Stomach (tissue), 9 donors: ENCODE results near the gene ALG10B. TPM values are rescaled to one million over a fixed set of nuclear protein-coding genes. Genes with fewer than 3 reads are reported as not detected.
"Not testable (repeated sequence)": the region's sequence is repeated elsewhere in the genome, so short reads cannot be mapped to it uniquely, and the experiment has no call there.

ENCODE experiments used
- DNase-seq, 2 donors: peaks; one replicate each; pipeline versions ENCODE4 v3.0.0 to v3.0.0-alpha.2; 2013 to 2019
- H3K27ac ChIP-seq, 5 donors: fragments of 200-600 bp in 4 of 5; sonication (generic) in 4 of 5; one replicate each; pipeline ENCODE4 v1.5.1; 2013 to 2019; ENCODE audit warnings: mild to moderate bottlenecking in 1 of 5, moderate library complexity in 1 of 5
- H3K27me3 ChIP-seq, 3 donors: fragments of 200-600 bp; sonication (generic); one replicate each; pipeline ENCODE4 v1.5.1; 2017 to 2019; ENCODE audit warnings: mixed run types in 1 of 3
- H3K36me3 ChIP-seq, 4 donors: fragments of 200-600 bp; sonication (generic); 1 replicate in 3 of 4; 2 replicates in 1 of 4; pipeline ENCODE4 v1.5.1; 2016 to 2019
- H3K4me1 ChIP-seq, 4 donors: fragments of 200-600 bp; sonication (generic); one replicate each; pipeline ENCODE4 v1.5.1; 2016 to 2019
- H3K4me3 ChIP-seq, 4 donors: fragments of 200-600 bp; sonication (generic) in 3 of 4; one replicate each; pipeline ENCODE4 v1.5.1; 2016 to 2019; ENCODE audit warnings: mild to moderate bottlenecking in 1 of 4
- H3K9me3 ChIP-seq, 4 donors: fragments of 200-600 bp; sonication (generic); one replicate each; pipeline ENCODE4 v1.5.1; 2016 to 2019
- EP300 ChIP-seq: sonication (generic); formaldehyde crosslinking; IDR thresholded peaks from one replicate; pipeline ENCODE4 v1.6.1; 2017; ENCODE audit warnings: antibody characterized with exemption
- POLR2A ChIP-seq, 4 donors: fragments of 450-650 bp; IDR thresholded peaks; one replicate each; pipeline ENCODE4 v1.6.1; 2016; ENCODE audit warnings: antibody characterized with exemption in 4 of 4, control low read depth in 2 of 4, mild to moderate bottlenecking in 1 of 4, moderate library complexity in 1 of 4
- POLR2AphosphoS5 ChIP-seq, 3 donors: sonication (generic); formaldehyde crosslinking; IDR thresholded peaks; one replicate each; pipeline ENCODE4 v1.6.1; 2016; ENCODE audit warnings: antibody characterized with exemption in 3 of 3
- WGBS, 5 donors: extraction: QIAGEN DNeasy Blood & Tissue Kit in 3 of 5; methylation state at CpG; one replicate each; pipeline versions ENCODE4 v1.1.5 to v1.1.7; 2013 to 2018; 5-methylcytosine and 5-hydroxymethylcytosine counted together
- intact Hi-C: fragments of 100-400 bp; cut with DNase I; formaldehyde crosslinking; loops from one replicate; pipeline ENCODE4 v1.15.1; 2023; ENCODE audit warnings: low total_unique reads
- polyA plus RNA-seq, 3 donors: library from polyadenylated mRNA; stranded (reverse); fragments of 200-250 nt; gene quantifications; one replicate each; pipeline ENCODE4 v1.2.3, GENCODE V29; 2013
- total RNA-seq, 5 donors: library from RNA; depleted of rRNA; stranded (reverse); fragments of >200 nt; gene quantifications; one replicate each; pipeline versions ENCODE4 v1.1.0 to v1.2.3, GENCODE V29; 2014 to 2016
- TF ChIP-seq, protein P1 (sequence below), 7 experiments: fragments of 450-650 bp in 4 of 7; fragments of 200-600 bp in 3 of 7; sonication (generic) in 3 of 7; IDR thresholded peaks; one replicate each; pipeline ENCODE4 v1.5.1; 2016 to 2019; ENCODE audit warnings: antibody characterized with exemption in 7 of 7, control low read depth in 2 of 7, mild to moderate bottlenecking in 1 of 7
- donor health status: healthy with polysubstance abuse.
- donor health status: Bipolar disorder and iron deficiency.
- donor health status: healthy.

Gene ALG10B
- total and polyA plus RNA-seq, 8 donors, result 0.31 to 16.5 (median 1.9) TPM

DNA sequence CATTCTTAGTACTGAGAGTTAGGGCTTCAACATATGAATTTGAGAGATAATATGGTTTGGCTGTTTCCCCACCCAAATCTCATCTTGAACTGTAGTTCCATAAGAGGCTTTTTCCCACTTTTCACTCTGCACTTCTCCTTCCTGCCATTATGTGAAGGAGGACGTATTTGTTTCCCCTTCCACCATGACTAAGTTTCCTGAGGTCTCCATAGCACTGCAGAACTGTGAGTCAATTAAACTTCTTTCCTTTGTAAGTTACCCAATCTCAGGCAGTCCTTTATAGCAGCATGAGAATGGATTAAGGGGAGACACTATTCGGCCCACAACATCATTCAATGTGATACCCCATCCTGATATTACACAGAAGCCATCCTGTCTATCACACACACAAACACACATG, 36.8 kb upstream of the ALG10B start:
- H3K4me3 ChIP-seq, result no peak overlapping the region
- WGBS, 5 donors, result 28 to 41% (median 37%) methylated on average over 2 of the region's 2 CpGs
- no peak for DNase-seq
- no peaks in the 10 kb centered on the region for H3K9me3 ChIP-seq
- intact Hi-C loops, result no loop called here
- H3K4me1 ChIP-seq, result no peaks in the 10 kb centered on the region
- H3K36me3 ChIP-seq, result no peaks in the 10 kb centered on the region
- TF ChIP-seq, protein P1, sequence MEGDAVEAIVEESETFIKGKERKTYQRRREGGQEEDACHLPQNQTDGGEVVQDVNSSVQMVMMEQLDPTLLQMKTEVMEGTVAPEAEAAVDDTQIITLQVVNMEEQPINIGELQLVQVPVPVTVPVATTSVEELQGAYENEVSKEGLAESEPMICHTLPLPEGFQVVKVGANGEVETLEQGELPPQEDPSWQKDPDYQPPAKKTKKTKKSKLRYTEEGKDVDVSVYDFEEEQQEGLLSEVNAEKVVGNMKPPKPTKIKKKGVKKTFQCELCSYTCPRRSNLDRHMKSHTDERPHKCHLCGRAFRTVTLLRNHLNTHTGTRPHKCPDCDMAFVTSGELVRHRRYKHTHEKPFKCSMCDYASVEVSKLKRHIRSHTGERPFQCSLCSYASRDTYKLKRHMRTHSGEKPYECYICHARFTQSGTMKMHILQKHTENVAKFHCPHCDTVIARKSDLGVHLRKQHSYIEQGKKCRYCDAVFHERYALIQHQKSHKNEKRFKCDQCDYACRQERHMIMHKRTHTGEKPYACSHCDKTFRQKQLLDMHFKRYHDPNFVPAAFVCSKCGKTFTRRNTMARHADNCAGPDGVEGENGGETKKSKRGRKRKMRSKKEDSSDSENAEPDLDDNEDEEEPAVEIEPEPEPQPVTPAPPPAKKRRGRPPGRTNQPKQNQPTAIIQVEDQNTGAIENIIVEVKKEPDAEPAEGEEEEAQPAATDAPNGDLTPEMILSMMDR (IDR thresholded peaks at IDR 0.05), result no peak
- no peak for TF ChIP-seq POLR2AphosphoS5 (IDR thresholded peaks at IDR 0.05)
- no peak for TF ChIP-seq EP300
- TF ChIP-seq POLR2A (IDR thresholded peaks at IDR 0.05), result no peak
- H3K27me3 ChIP-seq, result no peaks in the 10 kb centered on the region
- H3K27ac ChIP-seq, result no peak overlapping the region

DNA sequence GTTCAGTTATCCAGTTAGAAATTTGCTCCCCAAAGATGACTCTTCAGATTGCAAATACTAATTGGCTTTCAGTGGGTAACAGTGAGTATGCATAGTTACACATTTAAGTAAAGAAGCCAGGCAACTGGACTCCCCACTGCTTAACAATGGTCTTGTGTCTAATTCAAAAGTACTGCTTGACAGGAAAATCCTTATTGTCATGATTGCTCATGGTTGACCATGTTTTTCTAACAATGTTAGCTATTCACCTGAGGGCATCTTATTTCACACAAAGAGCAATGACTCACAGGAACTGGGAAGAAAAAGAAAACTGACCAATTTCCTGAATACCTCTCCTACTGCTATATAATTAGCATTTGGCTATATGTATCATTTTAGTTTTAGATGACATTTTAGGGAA, 33.7 kb upstream of the ALG10B start:
- Histone ChIP-seq H3K27ac (no peak overlapping the region), H3K27me3 (no peaks in the 10 kb centered on the region), H3K9me3 (no peaks in the 10 kb centered on the region), H3K4me1 (no peaks in the 10 kb centered on the region), H3K36me3 (no peaks in the 10 kb centered on the region), H3K4me3 (no peak overlapping the region)
- intact Hi-C loops, result no loop called here
- TF ChIP-seq POLR2A (IDR thresholded peaks at IDR 0.05) (no peak), POLR2AphosphoS5 (IDR thresholded peaks at IDR 0.05) (no peak), EP300 (no peak)
- TF ChIP-seq, protein P1 (IDR thresholded peaks at IDR 0.05), result no peak
- DNase-seq, result no peak

DNA sequence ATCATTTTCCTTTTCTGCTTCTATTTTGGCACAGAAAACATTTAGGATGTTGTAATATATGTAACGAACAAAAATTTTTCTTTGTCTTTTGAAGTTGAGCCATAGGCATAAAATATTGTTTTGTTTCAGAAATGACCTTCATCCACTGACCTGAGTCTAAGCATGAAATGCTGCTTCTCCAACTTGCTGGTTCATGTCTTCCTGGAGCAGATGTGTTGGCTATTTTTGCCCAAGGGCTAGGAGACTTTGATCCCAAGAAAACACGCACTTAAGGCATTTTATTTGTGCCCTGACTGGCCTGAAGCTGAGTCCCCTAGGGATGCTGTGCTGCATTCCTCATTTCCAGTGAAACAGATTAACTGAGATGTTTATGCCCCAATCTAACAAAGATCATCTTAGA, 27.2 kb upstream of the ALG10B start:
- DNase-seq, result no peak
- H3K27ac ChIP-seq, result no peak overlapping the region
- H3K36me3 ChIP-seq, result no peaks in the 10 kb centered on the region
- no peaks in the 10 kb centered on the region for H3K9me3 ChIP-seq
- intact Hi-C loops, result no loop called here
- 58 to 69% (median 66%) methylated on average over 2 of the region's 2 CpGs for WGBS, 5 donors
- H3K4me3 ChIP-seq, result no peak overlapping the region
- H3K27me3 ChIP-seq, result peaks cover 0 to 7% (median 0%) of the 10 kb centered on the region in 3 donors
- H3K4me1 ChIP-seq, result no peaks in the 10 kb centered on the region
- TF ChIP-seq POLR2AphosphoS5 (IDR thresholded peaks at IDR 0.05) (no peak), EP300 (no peak), POLR2A (IDR thresholded peaks at IDR 0.05) (no peak)
- TF ChIP-seq, protein P1 (IDR thresholded peaks at IDR 0.05), result no peak

DNA sequence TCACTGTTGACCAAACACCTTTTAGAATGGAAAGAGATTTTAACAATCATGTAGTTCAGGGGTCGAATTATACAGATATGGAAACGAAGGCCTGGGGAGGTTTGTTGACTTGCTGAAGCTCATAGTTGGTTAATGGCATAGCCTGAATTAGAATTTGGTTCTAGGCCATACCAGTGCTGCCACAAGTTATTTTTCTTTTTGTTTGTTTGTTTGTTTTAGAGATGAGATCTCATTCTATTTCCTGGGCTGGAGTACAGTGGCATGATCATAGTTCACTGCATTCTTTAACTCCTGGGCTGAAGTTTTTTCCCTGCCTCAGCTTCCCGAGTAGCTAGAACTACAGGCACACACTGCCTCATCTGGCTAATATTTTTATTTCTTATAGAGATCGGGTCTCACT, 25.4 kb upstream of the ALG10B start:
- WGBS, 5 donors, result 49 to 62% (median 60%) methylated on average over 4 of the region's 4 CpGs
- Histone ChIP-seq H3K4me1 (no peaks in the 10 kb centered on the region), H3K36me3 (no peaks in the 10 kb centered on the region), H3K27ac (no peak overlapping the region), H3K9me3 (no peaks in the 10 kb centered on the region), H3K4me3 (no peak overlapping the region), H3K27me3 (peaks cover 0 to 15% (median 0%) of the 10 kb centered on the region in 3 donors)
- DNase-seq, result no peak
- no peak for TF ChIP-seq POLR2A (IDR thresholded peaks at IDR 0.05)
- TF ChIP-seq, protein P1 (IDR thresholded peaks at IDR 0.05), result no peak
- no peak for TF ChIP-seq POLR2AphosphoS5 (IDR thresholded peaks at IDR 0.05)
- TF ChIP-seq EP300, result no peak
- intact Hi-C loops, result no loop called here

DNA sequence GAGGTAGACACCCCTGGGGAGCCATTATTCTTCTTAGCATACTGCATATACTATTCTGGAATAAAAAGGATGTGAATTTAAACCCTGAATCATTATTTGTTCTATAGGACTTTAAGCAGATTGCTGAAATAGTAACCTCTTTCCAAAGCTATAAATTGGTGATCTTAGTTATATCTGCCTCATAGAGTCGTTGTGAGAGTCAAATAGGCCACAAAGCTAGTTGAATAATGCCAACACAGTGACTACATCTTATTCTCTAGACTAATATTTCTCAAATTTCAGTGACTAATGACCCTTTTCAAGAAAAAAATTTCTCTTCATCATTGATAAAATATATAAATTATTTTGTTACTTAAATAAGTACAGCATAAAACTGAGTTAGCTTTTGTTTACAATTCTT, 13.6 kb upstream of the ALG10B start:
- H3K27ac ChIP-seq, DNase-seq, H3K4me1 ChIP-seq, H3K36me3 ChIP-seq, H3K4me3 ChIP-seq, intact Hi-C loops, H3K27me3 ChIP-seq: not testable (repeated sequence)
- 4 to 30% (median 15%) methylated on average over 1 of the region's 1 CpG for WGBS, 5 donors
- H3K9me3 ChIP-seq, result peaks cover 0 to 12% (median 5%) of the 10 kb centered on the region in 4 donors

DNA sequence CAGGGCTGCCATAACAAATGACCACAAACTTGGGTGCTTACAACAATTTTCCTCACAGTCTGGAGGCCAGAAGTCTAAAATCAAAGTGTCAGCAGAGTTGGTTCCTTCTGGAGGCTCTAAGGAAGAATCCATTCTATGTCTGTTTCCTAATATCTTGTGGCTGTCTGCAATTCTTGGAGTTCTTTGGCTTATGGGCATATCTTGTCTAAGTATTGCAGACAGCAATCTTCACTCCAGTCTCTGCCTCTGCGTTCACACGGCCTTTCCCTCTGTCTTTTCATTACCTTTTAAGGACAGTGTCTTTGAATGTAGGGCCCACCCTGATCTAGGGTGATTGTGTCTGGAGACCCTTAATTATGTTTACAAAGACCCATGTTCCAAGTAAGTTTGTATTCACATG, 5.4 kb downstream of the ALG10B start:
- H3K27me3 ChIP-seq, H3K9me3 ChIP-seq, DNase-seq, H3K27ac ChIP-seq, H3K4me3 ChIP-seq: not testable (repeated sequence)
- intact Hi-C loops, result loop anchor here (10.0 kb wide), 1 partner anchor 783 kb away; no protein-coding TSS in a partner anchor
- peaks cover 0 to 29% (median 13%) of the 10 kb centered on the region in 4 donors for H3K4me1 ChIP-seq
- peaks cover 0 to 10% (median 4%) of the 10 kb centered on the region in 4 donors for H3K36me3 ChIP-seq
- WGBS, 5 donors, result 88 to 96% (median 90%) methylated on average over 2 of the region's 2 CpGs
